Measurements from ENCODE around the gene LRP1B.

- TF ChIP-seq CTCF (IDR thresholded peaks at IDR 0.05) (no peak), ZFX (IDR thresholded peaks at IDR 0.05; ENCODE audit: borderline replicate concordance) (no peak)
These were observed 1094.9 kb downstream of the LRP1B start for GRCh38 chr2:141035846-141036420.
